C4-2B (cell line): Measurements from ENCODE around the gene DNAH17.

Experiments used
- H3K27ac ChIP-seq: fragments of 450-650 bp; 2 replicates; pipeline ENCODE4 v1.5.1; 2017
- ZFX ChIP-seq: fragments of 450-650 bp; IDR thresholded peaks from 2 replicates; pipeline ENCODE4 v1.6.1; 2017
- TF ChIP-seq, protein P1 (sequence below): fragments of 450-650 bp; conservative IDR thresholded peaks from 2 replicates; pipeline ENCODE4 v1.5.1; 2017; ENCODE audit warnings: mild to moderate bottlenecking

DNAH17 gene, protein sequence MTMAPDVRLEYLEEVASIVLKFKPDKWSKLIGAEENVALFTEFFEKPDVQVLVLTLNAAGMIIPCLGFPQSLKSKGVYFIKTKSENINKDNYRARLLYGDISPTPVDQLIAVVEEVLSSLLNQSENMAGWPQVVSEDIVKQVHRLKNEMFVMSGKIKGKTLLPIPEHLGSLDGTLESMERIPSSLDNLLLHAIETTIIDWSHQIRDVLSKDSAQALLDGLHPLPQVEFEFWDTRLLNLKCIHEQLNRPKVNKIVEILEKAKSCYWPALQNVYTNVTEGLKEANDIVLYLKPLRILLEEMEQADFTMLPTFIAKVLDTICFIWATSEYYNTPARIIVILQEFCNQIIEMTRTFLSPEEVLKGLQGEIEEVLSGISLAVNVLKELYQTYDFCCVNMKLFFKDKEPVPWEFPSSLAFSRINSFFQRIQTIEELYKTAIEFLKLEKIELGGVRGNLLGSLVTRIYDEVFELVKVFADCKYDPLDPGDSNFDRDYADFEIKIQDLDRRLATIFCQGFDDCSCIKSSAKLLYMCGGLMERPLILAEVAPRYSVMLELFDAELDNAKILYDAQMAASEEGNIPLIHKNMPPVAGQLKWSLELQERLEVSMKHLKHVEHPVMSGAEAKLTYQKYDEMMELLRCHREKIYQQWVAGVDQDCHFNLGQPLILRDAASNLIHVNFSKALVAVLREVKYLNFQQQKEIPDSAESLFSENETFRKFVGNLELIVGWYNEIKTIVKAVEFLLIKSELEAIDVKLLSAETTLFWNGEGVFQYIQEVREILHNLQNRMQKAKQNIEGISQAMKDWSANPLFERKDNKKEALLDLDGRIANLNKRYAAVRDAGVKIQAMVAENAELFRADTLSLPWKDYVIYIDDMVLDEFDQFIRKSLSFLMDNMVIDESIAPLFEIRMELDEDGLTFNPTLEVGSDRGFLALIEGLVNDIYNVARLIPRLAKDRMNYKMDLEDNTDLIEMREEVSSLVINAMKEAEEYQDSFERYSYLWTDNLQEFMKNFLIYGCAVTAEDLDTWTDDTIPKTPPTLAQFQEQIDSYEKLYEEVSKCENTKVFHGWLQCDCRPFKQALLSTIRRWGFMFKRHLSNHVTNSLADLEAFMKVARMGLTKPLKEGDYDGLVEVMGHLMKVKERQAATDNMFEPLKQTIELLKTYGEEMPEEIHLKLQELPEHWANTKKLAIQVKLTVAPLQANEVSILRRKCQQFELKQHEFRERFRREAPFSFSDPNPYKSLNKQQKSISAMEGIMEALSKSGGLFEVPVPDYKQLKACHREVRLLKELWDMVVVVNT (N-terminal part only)

DNA sequence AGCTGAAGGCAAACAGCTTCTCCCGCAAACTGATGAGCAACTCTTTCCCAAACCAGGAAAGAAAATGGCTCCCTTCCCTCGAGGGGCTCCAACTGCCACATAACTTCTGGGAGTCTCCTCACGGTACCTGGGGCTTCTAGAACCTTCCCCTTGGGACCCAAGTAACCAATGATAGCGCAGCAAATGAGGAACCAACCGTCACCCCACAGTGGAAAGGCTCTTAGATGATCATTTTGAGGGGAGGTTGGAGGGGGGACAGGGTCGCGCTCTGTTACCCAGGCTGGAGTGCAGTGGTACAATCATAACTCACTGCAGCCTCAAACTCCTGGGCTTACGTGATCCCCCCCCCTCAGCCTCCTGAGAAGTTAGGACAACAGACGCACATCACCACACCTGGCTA lies at the start of gene DNAH17:
DNAH17 (minus strand) TSS at position 101 of the 400 bp plus-strand sequence. CDS start 2,339 bp downstream, outside the sequence.
- no peak for TF ChIP-seq ZFX
- TF ChIP-seq, protein P1, sequence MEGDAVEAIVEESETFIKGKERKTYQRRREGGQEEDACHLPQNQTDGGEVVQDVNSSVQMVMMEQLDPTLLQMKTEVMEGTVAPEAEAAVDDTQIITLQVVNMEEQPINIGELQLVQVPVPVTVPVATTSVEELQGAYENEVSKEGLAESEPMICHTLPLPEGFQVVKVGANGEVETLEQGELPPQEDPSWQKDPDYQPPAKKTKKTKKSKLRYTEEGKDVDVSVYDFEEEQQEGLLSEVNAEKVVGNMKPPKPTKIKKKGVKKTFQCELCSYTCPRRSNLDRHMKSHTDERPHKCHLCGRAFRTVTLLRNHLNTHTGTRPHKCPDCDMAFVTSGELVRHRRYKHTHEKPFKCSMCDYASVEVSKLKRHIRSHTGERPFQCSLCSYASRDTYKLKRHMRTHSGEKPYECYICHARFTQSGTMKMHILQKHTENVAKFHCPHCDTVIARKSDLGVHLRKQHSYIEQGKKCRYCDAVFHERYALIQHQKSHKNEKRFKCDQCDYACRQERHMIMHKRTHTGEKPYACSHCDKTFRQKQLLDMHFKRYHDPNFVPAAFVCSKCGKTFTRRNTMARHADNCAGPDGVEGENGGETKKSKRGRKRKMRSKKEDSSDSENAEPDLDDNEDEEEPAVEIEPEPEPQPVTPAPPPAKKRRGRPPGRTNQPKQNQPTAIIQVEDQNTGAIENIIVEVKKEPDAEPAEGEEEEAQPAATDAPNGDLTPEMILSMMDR = no peak
- no peak within 1 kb of the TSS for H3K27ac ChIP-seq

- H3K27ac ChIP-seq = no peak overlapping the region
- TF ChIP-seq, protein P1 = no peak
- TF ChIP-seq ZFX = no peak
Measured at GRCh38 chr17:78624324-78625151, 47.3 kb upstream of the DNAH17 start.

GRCh38 chr17:78623541-78623940 lies 46.3 kb upstream of the DNAH17 start:
- TF ChIP-seq, protein P1 = no peak
- TF ChIP-seq ZFX = no peak
- no peak overlapping the region for H3K27ac ChIP-seq

DNA sequence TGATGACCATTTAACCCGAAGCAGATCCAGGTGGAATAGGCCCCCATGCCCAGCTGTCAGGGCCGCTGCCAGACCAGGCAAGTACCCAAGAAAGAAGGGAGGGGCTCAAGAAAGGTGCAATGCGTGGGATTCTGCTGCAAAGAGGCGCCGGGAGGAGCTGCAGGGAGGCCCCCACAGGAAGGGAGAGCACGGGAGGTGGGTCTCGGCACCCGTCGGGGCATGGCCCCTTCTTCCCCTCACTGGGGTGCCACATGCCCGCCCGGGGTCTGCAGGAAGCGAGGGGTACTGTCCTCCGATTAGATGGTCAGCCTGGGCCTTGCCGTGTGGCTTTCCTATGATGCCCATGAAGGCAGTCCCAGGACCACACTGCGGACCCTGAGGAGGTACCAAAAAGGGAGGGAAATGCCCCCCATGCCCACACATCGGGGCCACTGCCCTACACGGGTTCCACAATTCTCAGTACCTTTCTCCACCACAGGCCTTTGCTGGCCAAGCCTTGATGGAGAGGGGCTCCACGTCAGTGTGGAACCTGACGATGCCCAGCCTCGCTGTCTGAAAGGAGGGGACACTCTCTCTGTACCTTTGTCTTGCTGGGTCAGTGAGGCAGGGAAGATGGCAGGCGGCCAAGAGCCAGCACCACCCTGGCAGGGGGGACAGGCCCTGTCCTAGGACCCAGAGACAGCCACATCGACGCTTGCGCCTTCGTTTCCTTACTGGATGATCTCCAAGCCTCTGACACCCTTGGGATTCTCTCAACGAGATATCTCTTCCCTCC lies 45.5 kb upstream of the DNAH17 start:
- no peak overlapping the region for H3K27ac ChIP-seq
- no peak for TF ChIP-seq ZFX
- TF ChIP-seq, protein P1 = no peak

DNA sequence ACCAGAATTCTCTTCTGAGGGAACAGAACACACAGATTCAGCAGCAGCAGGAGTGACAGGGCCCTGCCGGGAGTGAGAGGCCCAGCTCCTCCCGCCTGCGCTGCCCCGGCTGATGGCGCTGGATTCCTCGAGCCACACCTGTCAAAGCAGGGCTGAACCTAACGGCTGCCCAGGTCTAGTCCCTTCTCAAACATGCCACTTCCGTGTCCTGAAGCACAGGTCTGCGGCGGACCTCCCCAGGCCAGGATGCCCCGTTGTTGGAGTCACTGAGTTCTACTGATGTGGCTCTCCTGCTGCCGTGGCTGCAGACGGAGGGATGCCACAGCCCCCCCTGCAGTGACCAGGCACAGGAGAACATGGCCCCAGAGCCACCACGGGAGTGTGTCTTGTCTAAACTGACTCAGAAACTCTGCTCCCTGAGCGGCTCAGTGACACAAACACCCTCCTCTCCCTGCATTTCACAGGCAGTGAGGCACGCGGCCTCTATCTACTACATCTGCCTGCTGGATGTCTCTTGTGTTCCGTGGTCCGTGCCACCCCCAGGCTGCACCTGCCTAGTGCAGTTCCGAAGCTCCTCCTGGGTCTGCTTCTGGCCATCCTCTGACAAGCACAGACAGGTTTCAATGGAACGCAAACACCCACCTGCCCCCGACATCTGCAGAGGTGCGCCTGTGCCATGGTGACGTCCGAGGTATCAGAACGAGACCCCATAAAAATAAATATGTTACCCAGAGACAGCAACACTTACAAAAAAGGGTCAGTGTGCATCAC lies 44.7 kb upstream of the DNAH17 start:
- H3K27ac ChIP-seq = no peak overlapping the region
- no peak for TF ChIP-seq ZFX
- TF ChIP-seq, protein P1 = no peak
